C1 segment of cervical spinal cord (tissue), 14 donors: Measurements from ENCODE around the gene SNAP25.

Experiments used
- DNase-seq, 14 donors: peaks; one replicate each; lab custom pipeline; 2025; lab: John Stamatoyannopoulos, UW

The SNAP25 gene

DNA sequence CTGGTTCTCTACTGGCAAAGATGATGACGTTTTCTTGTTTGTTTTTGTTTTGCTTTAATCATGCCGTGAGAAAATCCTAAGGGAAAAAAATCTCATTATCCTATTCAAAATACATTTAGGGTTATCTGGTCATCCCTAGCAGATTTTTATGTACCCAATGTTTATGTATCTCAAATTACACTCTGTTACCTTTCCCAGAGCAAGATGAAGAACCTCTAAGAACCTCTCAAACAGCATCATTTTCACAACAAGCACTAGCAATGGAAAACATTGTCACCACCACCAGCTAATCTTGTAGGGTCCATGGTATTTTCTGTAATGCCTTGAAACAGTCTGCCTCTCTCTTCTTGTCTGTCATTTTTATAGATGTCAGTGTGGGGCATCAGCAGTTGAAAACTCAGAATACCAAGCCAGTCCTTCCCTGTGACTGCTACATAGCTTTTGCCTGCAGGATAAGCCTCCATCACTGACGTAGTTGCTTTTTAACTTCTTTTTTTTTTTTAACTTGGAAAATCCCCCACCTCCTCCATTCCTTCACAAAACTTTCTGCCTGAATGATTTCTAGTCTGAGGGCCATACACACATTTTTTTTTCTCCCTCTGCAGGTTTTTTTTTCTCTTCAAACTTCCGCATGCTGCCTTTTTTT is 2.4 kb upstream of the SNAP25 start:
- DNase-seq, result peak in 2 of 14 donors; percentile 34 to 46

DNA sequence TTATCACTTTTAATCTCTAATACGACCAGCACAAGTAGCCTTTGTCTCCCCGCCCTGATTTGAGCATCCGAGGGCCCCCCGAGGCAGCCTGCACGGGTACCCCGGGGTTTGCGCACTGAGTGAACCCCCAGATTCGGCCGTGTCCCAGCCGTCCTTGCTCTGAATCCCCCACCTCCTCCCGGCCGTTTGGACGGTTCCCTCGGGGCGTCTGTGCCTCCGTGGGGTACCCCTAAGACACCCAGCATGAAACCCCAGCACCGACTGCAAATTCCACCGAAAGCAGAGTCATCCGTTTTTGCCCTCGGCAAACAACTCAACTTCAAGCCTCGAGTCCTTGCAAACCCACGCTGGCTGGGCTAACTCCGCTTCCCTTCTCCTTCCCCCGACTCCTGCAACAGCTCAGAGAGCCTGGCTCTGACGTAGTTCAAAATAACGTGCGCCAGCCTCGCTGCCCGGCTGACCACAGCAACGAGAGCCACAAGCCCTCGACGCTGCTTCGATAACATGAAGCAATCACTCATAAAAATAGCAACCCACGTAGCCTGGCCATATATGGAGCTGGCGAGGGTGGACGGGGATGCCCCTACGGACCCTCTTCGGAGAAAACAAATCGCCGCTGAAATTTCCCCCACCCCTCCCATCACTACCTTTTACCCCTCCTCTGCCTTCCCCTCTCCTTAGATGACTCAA is 764 bp upstream of the SNAP25 start:
- DNase-seq, result peak in 13 of 14 donors; percentile 42 to 87 (median 70)

DNA sequence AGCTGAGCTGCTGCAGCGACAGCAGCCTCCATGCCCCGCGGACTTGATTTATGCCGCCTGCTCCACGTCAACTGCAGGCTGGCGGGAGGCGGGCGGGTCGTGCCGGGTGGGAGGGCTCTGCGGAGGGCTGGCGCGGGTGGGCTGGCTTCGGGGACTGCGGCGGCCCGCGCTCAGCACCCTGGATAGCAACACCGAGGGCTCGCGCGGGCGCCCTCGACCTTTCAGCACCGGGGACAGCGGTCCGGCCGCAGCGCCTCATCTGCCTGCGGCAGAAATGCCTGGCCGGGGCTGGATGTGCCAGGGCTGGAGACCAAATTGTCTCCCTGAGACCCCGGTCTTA is 792 bp downstream of the SNAP25 start:
- peak in 13 of 14 donors; percentile 37 to 86 (median 62) for DNase-seq

DNA sequence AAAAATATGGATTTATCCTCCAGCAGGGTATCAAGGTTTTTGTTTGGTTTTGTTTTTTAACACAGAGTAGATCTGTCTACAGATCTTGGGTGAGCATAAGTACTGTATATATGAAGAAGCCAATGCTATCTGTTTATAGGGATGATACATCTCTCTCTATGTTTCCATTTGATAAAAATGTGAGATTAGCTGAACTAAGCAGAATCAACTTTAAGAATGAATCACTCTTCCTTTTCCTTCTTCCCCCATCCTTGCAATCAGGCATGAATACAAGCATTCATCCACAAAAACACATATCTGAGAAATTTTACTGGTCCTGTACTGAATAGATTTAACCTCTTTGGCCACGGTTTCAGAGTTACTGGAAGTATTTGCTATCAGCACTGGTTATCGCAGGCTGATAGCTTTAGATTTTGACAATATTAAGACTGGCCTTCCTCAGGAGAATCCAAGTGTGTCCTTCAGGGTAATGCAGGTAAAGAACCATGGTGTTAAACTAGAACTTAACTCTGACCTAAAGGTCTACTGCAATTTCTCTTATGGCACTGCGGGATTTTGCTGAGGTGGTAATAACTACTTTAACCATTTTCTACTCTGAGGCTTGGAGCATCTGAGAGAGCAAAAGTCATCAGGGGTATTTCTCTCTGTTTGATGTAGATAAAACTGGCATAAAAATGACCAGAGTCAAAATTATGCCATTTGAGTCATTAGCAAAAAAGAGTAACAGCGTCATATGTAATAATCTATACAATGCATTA is 1.5 kb downstream of the SNAP25 start:
- no peak for DNase-seq

DNA sequence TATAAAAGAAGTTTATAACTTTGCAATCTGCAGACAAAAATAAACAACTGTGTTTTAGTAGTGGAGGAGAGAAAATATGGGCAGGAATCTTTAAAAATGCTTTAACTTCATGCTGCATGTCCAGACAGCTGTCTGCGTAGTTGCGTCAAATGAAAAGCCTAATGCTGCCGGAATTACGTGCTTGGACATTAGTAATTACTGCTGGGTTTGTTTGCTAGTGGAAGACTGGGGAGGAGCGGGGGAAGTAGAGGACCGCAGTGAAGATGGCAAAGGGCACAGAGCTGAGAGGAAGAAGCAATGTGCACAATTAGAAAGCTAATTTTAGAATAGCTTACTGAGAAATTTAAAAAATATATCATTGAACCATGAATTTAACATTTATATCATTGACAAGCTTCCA is 2.4 kb downstream of the SNAP25 start:
- DNase-seq, result peak in 1 of 14 donors; percentile 78

DNA sequence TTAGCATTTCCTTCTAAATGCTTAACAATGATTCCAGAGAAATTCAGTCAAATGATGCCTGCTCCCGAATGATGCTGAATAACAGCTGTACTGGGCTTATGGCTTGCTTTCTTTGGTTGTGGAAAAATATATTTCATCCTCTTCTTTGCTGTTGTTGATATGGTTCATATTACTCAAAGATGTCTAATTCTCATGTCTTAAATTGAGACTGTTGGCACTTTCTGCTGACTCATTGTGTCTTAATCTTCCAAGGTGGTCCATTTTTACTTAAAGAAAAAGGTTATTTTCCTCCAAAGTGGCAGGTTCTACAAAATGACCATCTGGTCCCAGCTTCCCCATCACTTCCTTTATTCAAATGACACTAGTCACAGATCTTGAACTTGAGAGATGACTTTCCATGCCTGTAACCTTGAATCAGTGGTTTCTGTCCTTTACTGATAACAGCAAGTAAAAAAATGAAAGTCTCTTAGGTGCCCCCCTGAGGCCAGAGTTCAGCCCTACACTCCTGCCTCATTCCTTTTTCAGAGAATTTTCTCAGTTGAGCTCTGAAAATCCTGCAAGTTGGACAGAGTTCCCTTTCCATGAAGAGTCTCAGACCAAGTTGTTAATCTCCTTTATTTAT is 6.9 kb downstream of the SNAP25 start:
- no peak for DNase-seq

DNA sequence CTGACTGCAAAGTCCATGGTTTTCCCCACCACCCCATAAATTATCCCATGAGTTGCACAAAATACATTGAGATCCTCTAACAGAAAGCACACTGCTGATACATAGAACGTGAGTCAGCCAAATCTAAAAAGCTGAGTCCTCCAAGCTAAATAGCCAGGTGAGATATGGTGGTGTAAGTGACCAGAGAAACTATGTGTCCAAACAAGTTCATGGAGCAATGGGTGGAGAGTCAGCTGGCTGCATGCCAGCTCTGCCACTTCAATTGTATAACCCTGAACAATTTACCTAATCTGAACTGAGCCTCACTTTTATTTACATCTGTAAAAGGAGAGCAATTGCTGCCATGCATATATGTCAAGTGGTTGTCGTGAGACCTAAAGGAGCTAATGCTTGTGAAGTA is 9.7 kb downstream of the SNAP25 start:
- DNase-seq, result no peak

DNA sequence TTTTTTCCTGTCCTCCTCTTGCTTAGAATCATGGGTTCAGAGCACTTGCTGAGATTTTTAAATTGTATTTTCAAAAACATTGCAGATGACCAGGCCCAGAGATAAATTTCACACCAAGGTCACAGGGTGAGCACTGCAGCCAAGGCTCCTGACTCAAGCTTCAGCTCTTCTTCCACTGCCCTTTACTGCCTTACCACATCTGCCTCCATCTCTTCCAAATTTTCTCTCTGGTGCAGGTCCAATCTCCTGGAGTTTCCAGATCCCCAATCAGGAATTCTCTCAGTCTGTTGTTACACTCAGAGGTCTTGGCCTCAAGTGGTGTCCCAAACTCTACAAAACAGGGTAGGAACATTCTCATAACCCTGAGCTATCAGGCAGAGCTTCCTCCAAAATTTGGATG is 12.7 kb downstream of the SNAP25 start:
- no peak for DNase-seq

DNA sequence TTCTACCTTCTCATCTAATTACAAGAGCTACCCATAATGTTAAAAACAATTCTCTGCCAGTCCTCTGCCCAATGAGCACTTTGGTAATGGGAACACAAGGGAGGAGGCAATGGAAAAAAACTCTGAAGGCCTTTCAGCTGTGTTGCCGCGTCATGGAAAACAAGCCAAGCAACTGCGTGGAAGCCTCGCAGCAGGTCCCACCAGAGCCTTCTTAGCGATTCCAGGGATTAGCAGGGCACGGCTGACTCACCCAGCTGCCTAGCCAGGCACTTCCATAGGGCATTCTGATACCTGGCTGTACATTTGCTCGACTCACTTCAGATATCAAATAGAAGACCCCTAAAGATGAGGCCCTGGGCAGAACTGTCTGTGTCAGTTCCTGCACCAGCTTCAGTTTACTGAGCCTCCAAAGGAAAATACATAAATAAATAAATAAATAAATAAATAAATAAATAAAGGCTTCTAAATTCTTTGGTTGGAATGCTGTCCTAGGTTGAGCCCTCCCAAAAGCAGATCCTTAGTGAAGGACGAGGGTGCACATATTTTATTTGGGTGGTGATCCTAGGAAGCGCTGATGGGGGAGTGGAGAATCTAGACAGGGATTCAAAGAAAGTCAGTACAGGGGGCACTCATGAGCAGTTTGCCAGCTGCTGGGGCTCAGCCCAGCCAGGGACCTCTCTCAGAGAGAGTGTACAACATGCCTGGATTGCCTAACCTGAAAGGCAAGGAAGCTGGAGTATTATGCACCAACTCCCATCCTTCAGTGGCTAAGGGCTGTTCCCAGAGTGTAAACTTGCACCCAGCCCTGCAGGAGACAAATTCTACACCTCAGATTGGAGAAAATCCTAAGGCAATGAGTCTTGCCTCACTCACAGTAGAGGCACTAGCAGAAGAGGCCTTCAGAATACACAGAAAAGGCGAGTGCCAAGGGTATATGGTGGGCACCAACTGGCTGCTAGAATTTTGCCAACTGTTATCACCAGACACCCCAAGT is 18.2 kb downstream of the SNAP25 start:
- DNase-seq, result peak in 1 of 14 donors; percentile 43

DNA sequence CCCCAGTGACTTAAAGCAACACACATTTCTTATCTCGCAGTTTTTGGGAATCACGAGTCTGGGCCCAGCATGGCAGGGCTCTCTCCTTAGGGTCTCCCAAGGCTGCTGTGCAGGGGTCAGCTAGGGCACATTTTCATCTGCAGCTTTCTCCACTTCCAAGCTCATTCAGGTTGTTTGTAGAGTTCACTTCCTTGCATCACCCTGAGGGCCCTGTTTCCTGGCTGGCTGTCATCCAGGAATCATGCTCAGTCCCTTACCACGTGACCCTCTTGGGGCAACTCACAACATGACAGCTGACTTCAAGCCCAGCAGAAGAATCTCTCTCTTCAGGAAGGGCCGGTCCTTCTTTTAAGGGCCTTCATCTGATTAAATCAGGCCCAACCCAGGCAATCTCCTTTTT is 21.3 kb downstream of the SNAP25 start:
- no peak for DNase-seq

DNA sequence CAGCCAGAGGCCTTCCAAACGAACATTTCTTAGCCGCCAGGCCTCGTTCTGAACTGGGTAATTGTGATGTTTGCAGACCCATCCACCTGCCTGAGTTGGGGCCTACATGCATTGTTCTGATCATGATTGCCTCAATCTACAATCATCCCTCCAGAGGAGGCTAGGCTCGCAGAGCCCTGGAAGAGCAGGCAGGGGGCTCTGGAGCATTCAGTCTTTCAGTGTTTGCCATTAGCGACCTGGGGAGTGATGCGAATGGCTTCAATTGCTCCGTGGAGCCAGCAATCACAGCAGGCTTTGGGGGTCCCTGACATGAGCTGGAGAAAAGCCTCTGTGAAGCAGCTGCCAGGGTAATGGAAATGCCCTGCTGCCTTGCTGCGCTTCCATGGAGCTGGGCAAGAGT is 22.0 kb downstream of the SNAP25 start:
- DNase-seq, result no peak

DNA sequence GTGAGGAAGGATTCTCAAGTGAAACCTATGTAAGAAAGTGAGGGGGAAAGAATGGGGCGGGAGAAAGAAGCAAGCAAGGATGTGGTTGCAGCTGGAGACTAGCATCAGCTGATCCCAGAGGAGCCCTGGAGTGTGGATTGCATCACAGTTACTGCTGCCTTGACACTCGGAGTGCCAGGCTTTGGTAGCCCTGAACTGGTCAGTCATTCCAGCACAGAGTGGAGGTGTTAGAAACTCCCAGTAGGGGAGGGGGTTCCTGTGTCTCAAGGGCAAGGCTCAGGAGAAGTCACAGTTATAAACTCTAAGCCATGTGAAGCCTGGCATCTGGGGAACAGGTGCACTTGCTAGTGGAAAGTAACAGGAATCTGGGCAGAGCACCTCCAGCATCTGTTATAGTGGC is 23.5 kb downstream of the SNAP25 start:
- no peak for DNase-seq

DNA sequence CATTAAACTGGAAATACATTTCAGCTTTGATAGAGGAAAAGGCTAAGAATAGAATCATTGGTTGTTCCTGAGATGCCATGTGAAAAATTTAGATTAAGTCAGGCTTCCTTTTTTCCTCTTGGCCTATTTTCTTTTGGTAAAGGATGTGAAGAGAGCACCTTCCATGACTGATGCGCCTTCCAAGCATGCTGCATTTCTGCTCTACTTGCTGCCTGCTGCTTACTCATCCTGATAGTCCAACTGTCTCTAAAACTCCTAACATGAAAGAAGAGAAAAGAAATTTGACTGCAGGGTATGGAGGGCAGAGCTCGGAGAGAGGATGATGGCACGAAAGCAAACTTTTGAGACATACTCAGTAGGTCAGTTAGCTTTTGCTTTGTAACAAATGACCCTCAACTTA is 28.8 kb downstream of the SNAP25 start:
- no peak for DNase-seq

DNA sequence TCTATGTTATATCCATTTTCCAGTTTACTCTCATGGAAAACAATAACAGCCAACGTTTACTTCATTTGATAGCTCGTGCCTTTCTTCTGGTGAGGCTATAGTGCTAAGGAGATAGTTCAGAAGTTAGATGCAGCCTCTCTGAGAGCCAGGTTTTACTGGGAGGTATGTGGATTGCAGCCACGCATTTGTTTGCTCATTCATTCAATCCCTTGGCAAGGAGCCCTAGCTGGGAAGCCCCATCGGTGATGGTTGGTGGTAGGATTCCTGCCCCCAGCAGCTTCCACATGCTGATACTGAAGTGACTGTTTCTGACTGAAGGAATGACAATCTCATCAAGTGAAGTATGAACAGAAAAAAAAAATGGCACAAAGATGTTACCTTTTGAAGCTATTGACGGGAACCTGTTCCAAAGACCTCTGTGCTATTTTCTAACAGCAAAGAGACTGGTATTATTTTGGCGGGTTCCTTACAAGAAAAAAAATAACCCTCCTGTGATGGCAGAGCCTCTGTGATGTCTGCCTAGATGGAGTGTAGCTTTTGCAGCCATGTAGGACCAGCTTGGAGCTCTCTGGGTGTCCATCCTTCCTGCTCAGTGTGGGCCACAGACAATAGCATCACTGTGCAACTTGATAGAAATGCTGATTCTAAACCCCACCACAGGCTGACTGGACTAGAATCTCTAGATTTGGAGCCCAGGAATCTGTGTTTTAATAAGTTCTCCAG is 30.6 kb downstream of the SNAP25 start:
- peak in 1 of 14 donors; percentile 69 for DNase-seq

DNA sequence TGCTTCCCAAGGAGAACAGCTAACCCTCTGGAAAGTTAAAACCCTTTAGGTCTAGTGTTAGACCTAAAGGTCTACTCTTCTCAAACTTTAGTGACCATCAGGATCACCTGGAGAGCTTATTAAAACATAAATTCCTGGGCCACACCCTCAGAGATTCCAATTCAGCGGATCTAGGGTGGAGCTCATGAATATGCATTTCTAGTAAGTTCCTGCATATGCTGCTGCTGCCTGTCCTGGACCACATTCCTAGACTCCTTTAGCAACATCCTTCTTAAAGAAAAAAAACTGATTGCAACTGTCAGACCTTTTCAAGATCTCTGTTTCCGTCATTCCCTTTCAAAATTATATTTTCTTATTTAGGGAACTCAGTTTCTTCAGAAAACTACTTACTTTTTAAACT is 31.2 kb downstream of the SNAP25 start:
- DNase-seq, result no peak

DNA sequence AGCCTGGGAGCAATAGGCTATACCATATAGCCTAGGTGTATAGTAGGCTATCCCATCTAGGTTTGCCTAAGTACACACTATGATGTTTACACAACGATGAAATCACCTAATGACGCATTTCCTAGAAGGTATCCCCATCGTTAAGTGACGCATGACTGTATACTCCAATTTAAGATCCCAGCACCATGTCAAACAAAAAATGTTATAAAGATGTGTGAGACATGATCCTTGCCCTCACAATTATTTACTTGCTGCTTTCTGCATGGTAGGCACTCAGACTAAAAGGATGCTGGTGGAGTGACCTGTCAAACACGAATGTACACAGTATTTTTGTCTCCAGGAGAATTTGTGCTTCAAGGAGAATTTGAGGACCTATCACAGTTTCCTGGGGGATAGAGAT is 32.3 kb downstream of the SNAP25 start:
- DNase-seq, result no peak

DNA sequence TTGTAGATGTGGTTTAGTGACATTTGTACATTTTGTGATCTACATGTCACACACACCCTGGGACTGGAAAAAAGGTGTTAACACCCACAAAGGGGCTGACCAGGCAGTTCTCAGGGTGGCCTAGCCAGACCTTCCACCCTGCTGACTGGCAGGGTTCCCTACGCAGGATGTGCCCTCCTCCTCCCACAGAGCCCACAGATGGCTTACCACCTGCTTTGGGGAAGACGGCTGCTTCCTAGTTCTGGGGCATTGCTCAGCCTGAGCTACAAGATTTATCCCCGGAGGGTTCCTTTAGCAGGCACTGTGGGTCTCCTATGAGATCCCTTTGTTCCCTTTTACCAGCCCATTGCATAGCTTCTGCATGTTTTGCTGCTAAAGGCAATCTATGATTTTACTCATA is 35.1 kb downstream of the SNAP25 start:
- DNase-seq, result peak in 1 of 14 donors; percentile 96

DNA sequence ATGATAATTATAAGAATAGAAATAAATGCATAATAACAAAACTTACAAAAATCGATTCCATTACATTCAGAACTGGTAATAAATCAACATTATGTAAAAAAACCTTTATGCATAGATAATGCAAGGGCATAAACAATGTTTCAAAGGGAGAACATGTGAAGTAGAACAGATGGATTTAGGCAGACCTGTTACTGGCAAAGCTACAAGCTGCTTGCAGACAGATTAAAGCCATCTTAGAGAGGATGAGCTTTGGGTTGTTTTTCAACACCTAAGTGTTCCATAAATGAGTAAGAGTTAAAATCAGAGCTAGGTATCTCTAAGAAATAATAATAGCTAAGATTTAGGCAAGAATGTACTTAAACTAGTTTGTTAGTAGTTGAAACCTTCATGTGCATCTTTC is 37.2 kb downstream of the SNAP25 start:
- peak in 1 of 14 donors; percentile 75 for DNase-seq

DNA sequence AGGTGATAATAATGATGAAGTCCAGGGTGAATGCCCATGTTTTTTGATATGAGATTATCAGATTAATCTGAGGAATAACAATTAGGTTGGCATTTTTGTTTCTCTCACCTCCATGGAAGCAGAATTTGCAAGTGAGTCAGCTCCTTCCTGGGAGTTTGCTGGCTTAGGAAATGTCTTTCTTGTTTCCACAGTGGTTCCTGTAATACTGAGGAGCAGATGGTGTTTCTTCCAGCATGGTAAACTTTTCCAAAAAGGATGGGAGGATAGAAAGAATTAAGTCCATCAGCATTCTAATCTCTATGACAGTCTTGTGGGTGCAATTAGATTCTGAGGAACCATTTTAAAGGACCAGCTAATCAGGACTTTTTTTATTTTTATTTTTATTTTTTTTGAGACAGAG is 40.5 kb downstream of the SNAP25 start:
- DNase-seq, result no peak

DNA sequence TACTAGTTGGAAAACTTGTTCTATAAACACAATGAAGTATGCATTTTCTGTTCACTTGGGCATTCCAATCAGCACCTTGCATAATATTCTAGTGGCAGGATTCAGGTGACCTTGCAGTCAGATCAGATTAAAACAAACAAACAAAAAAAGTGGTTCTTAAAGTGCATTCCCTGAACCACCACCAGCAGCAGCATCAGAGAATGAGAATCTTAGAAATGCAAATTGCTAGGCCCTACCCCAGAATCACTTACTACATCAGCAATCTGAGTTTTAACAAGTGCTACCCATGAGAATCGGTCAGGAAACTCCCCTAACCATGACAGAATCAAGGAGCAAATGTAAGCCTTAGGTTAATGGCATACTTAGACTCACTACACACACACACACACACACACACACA is 41.7 kb downstream of the SNAP25 start:
- no peak for DNase-seq

DNA sequence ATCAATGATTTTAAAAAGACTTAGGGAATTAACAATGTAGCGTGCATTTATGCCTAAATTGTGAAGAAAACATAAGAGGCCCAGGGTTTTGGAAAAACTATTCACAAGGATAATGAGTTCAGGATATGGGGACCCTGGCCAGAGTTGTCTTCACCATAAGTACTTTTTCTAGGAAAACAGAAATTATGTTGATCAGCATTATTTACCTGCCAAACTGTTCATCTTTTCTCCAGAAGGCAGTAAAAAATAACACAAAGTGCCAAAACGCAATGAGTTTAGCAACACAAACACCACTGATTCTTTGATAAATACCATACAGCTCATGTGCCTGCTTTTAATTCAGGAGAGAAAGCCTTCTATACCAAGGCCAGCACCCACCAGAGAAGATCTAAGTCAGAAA is 43.1 kb downstream of the SNAP25 start:
- no peak for DNase-seq
